Loucy (cell line): Measurements from ENCODE around the gene RFPL2.

Experiments used
- H2AFZ ChIP-seq: fragments of 200-600 bp; sonication (generic); 2 replicates; pipeline ENCODE4 v1.6.0; 2016; ENCODE audit warnings: antibody characterized with exemption, mild to moderate bottlenecking, low read length, moderate library complexity
- H3F3A ChIP-seq: fragments of 200-600 bp; 2 replicates; pipeline ENCODE4 v1.6.0; 2016; ENCODE audit warnings: antibody characterized with exemption, low read depth, mild to moderate bottlenecking
- H3K27me3 ChIP-seq: fragments of 200-600 bp; sonication (generic); 2 replicates; pipeline ENCODE4 v1.6.1; 2014; ENCODE audit warnings: low read length, mild to moderate bottlenecking; ENCODE audit not compliant: insufficient read depth, poor library complexity, severe bottlenecking
- H3K36me3 ChIP-seq: fragments of 200-600 bp; sonication (generic); 2 replicates; pipeline ENCODE4 v1.6.1; 2016; ENCODE audit warnings: low read length; ENCODE audit not compliant: insufficient read depth
- H3K4me1 ChIP-seq: fragments of 200-600 bp; sonication (generic); 2 replicates; pipeline ENCODE4 v1.5.1; 2014; ENCODE audit warnings: low read length, mild to moderate bottlenecking; ENCODE audit not compliant: insufficient read depth, poor library complexity, severe bottlenecking
- H3K4me2 ChIP-seq: fragments of 200-600 bp; sonication (generic); 2 replicates; pipeline ENCODE4 v1.6.0; 2014; ENCODE audit warnings: antibody characterized with exemption, low read length, low read depth, mild to moderate bottlenecking; ENCODE audit not compliant: poor library complexity, severe bottlenecking
- H3K4me3 ChIP-seq: fragments of 200-600 bp; sonication (generic); 2 replicates; pipeline ENCODE4 v1.5.1; 2014; ENCODE audit warnings: low read length, mild to moderate bottlenecking, mixed read lengths; ENCODE audit not compliant: poor library complexity, severe bottlenecking
- H3K79me2 ChIP-seq: fragments of 200-600 bp; sonication (generic); 2 replicates; pipeline ENCODE4 v1.6.1; 2014; ENCODE audit warnings: low read length; ENCODE audit not compliant: insufficient read depth
- H3K9ac ChIP-seq: fragments of 200-600 bp; sonication (generic); 2 replicates; pipeline ENCODE4 v1.6.0; 2014; ENCODE audit warnings: mild to moderate bottlenecking, low read depth, low read length, moderate library complexity; ENCODE audit not compliant: poor library complexity, severe bottlenecking
- H3K9me2 ChIP-seq: fragments of 200-600 bp; sonication (generic); replicated peaks from 2 replicates; pipeline ENCODE4 v1.6.1; 2016; ENCODE audit warnings: low read depth, low read length, mixed read lengths
- H3K9me3 ChIP-seq: fragments of 200-600 bp; sonication (generic); 2 replicates; pipeline ENCODE4 v1.6.1; 2014; ENCODE audit warnings: mild to moderate bottlenecking, antibody characterized with exemption, low read length, low read depth; ENCODE audit not compliant: insufficient read depth
- H4K20me1 ChIP-seq: fragments of 200-600 bp; sonication (generic); 2 replicates; pipeline ENCODE4 v1.6.0; 2014; ENCODE audit warnings: antibody characterized with exemption, low read length, mild to moderate bottlenecking; ENCODE audit not compliant: insufficient read depth, poor library complexity, severe bottlenecking
- EZH2phosphoT487 ChIP-seq: fragments of 200-600 bp; IDR thresholded peaks from 2 replicates; pipeline ENCODE4 v1.6.1; 2018; ENCODE audit warnings: antibody characterized with exemption, mild to moderate bottlenecking, moderate library complexity, borderline replicate concordance
- TF ChIP-seq, protein P1 (sequence below): fragments of 200-600 bp; sonication (generic); conservative IDR thresholded peaks from 2 replicates; pipeline ENCODE4 v1.5.1; 2014; ENCODE audit warnings: mild to moderate bottlenecking, antibody characterized with exemption, low read length

Gene RFPL2

GRCh38 chr22:32222991-32223390, 18.1 kb upstream of the RFPL2 start:
- Histone ChIP-seq H3K36me3 (no peaks in the 10 kb centered on the region), H3K4me3 (no peak overlapping the region), H3K4me1 (no peaks in the 10 kb centered on the region), H3K27me3 (no peaks in the 10 kb centered on the region), H3K9me2 (no peaks in the 10 kb centered on the region), H2AFZ (no peak overlapping the region), H3K9me3 (no peaks in the 10 kb centered on the region), H3K4me2 (no peak overlapping the region), H3K9ac (no peak overlapping the region), H4K20me1 (no peaks in the 10 kb centered on the region), H3F3A (no peaks in the 10 kb centered on the region), H3K79me2 (no peaks in the 10 kb centered on the region)
- no peak for TF ChIP-seq EZH2phosphoT487

- Histone ChIP-seq H3K27me3 (no peaks in the 10 kb centered on the region), H3K9ac (no peak overlapping the region), H3K9me2 (no peaks in the 10 kb centered on the region), H3K9me3 (no peaks in the 10 kb centered on the region), H2AFZ (no peak overlapping the region), H3K36me3 (no peaks in the 10 kb centered on the region), H3K79me2 (no peaks in the 10 kb centered on the region), H3K4me3 (no peak overlapping the region), H3K4me1 (no peaks in the 10 kb centered on the region), H3F3A (no peaks in the 10 kb centered on the region), H3K4me2 (no peak overlapping the region), H4K20me1 (no peaks in the 10 kb centered on the region)
- TF ChIP-seq, protein P1, sequence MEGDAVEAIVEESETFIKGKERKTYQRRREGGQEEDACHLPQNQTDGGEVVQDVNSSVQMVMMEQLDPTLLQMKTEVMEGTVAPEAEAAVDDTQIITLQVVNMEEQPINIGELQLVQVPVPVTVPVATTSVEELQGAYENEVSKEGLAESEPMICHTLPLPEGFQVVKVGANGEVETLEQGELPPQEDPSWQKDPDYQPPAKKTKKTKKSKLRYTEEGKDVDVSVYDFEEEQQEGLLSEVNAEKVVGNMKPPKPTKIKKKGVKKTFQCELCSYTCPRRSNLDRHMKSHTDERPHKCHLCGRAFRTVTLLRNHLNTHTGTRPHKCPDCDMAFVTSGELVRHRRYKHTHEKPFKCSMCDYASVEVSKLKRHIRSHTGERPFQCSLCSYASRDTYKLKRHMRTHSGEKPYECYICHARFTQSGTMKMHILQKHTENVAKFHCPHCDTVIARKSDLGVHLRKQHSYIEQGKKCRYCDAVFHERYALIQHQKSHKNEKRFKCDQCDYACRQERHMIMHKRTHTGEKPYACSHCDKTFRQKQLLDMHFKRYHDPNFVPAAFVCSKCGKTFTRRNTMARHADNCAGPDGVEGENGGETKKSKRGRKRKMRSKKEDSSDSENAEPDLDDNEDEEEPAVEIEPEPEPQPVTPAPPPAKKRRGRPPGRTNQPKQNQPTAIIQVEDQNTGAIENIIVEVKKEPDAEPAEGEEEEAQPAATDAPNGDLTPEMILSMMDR, result no peak
- no peak for TF ChIP-seq EZH2phosphoT487
Measured at GRCh38 chr22:32219026-32219425, 14.2 kb upstream of the RFPL2 start.

DNA sequence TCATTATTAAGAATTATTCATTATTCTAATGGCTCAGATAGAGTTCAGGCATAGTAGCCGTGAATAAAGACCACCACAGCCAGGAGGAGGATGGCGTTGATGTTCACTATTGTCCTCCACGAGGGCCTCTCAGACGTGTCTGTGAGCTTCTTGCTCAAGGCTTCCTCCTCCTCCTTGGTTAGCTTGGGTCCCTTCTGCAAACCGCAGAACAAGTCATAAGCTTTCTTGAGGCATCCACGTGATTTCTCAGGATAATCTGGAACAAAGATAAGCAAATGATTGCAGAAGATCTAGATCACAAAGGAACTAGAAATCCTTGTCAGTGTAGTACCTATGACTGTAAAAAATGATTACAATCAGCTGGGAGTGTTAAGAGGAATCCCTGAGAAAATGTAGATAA, 13.6 kb upstream of the RFPL2 start:
- no peak overlapping the region for H2AFZ ChIP-seq
- H3K4me2 ChIP-seq, result no peak overlapping the region
- no peaks in the 10 kb centered on the region for H3K79me2 ChIP-seq
- H3F3A ChIP-seq, result no peaks in the 10 kb centered on the region
- no peaks in the 10 kb centered on the region for H3K4me1 ChIP-seq
- no peaks in the 10 kb centered on the region for H3K9me3 ChIP-seq
- no peaks in the 10 kb centered on the region for H3K36me3 ChIP-seq
- H3K9ac ChIP-seq, result no peak overlapping the region
- TF ChIP-seq, protein P1, result no peak
- TF ChIP-seq EZH2phosphoT487, result no peak
- H4K20me1 ChIP-seq, result no peaks in the 10 kb centered on the region
- H3K9me2 ChIP-seq, result no peaks in the 10 kb centered on the region
- H3K4me3 ChIP-seq, result no peak overlapping the region
- no peaks in the 10 kb centered on the region for H3K27me3 ChIP-seq

DNA sequence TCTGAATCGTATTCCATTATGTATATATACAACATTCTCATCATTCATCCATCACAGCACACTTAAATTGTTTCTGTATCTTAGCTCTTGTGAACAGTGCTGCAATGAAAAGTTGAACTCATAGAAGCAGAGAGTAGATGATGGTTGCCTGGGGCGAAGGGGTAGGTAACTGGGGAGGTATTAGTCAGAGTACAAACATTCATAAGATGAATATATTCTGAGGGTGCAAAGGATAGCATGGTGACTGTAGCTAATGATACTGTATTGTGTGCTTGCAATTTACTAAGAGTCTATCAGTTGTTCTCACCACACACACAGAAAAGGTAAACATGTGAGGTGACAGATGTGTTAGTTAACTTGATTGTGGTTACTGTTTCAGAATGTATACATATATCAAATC, 12.6 kb upstream of the RFPL2 start:
- Histone ChIP-seq H3K9me3 (no peaks in the 10 kb centered on the region), H3F3A (no peaks in the 10 kb centered on the region), H3K27me3 (no peaks in the 10 kb centered on the region), H2AFZ (no peak overlapping the region), H3K79me2 (no peaks in the 10 kb centered on the region), H3K4me2 (no peak overlapping the region), H3K9me2 (no peaks in the 10 kb centered on the region), H3K36me3 (no peaks in the 10 kb centered on the region), H3K9ac (no peak overlapping the region), H3K4me1 (no peaks in the 10 kb centered on the region), H3K4me3 (no peak overlapping the region), H4K20me1 (no peaks in the 10 kb centered on the region)
- TF ChIP-seq, protein P1, result no peak
- TF ChIP-seq EZH2phosphoT487, result no peak
